Vagina (tissue), 2 donors: ENCODE data around the gene LRRC27. TPM values are rescaled to one million over a fixed set of nuclear protein-coding genes. Genes with fewer than 3 reads are reported as not detected.

Source experiments
- DNase-seq, 2 donors: peaks; one replicate each; pipeline ENCODE4 v3.0.0-alpha.2; 2017; ENCODE audit errors: extremely low spot score in 2 of 2
- H3K27ac ChIP-seq: fragments of 200-600 bp; sonication (generic); one replicate; pipeline ENCODE4 v1.5.1; 2019
- H3K27me3 ChIP-seq: fragments of 200-600 bp; sonication (generic); one replicate; pipeline ENCODE4 v1.5.1; 2019
- H3K36me3 ChIP-seq, 2 donors: fragments of 200-600 bp; sonication (generic); one replicate each; pipeline ENCODE4 v1.5.1; 2017 to 2019
- H3K4me1 ChIP-seq: fragments of 200-600 bp; sonication (generic); one replicate; pipeline ENCODE4 v1.5.1; 2019
- H3K4me3 ChIP-seq, 2 donors: fragments of 200-600 bp; sonication (generic); 1 replicate in 1 of 2; 2 replicates in 1 of 2; pipeline ENCODE4 v1.5.1; 2016 to 2019
- H3K9me3 ChIP-seq: fragments of 200-600 bp; sonication (generic); one replicate; pipeline ENCODE4 v1.5.1; 2019
- POLR2A ChIP-seq, 2 donors: fragments of 450-650 bp; IDR thresholded peaks; one replicate each; pipeline ENCODE4 v1.6.1; 2017; ENCODE audit warnings: antibody characterized with exemption in 2 of 2, mild to moderate bottlenecking in 2 of 2, moderate library complexity in 2 of 2
- POLR2AphosphoS5 ChIP-seq, 2 donors: sonication (generic); formaldehyde crosslinking; IDR thresholded peaks; one replicate each; pipeline ENCODE4 v1.9.0; 2017; ENCODE audit warnings: antibody characterized with exemption in 2 of 2, mild to moderate bottlenecking in 2 of 2, low read depth in 1 of 2; ENCODE audit not compliant: insufficient read depth in 1 of 2
- intact Hi-C: fragments of 100-400 bp; cut with DNase I; formaldehyde crosslinking; loops from one replicate; pipeline ENCODE4 v1.15.1; 2023
- total RNA-seq: library from RNA; depleted of rRNA; stranded (reverse); fragments of >200 nt; gene quantifications from one replicate; pipeline ENCODE4 v1.2.3, GENCODE V29; 2016
- TF ChIP-seq, protein P1 (sequence below), 3 experiments: fragments of 450-650 bp in 2 of 3; fragments of 200-600 bp in 1 of 3; sonication (generic) in 1 of 3; IDR thresholded peaks; one replicate each; pipeline ENCODE4 v1.5.1; 2017 to 2019; ENCODE audit warnings: antibody characterized with exemption in 3 of 3, mild to moderate bottlenecking in 2 of 3, moderate library complexity in 2 of 3

The LRRC27 gene
- total RNA-seq, 1 donor from 2014 or later, result 4.9 TPM

DNA sequence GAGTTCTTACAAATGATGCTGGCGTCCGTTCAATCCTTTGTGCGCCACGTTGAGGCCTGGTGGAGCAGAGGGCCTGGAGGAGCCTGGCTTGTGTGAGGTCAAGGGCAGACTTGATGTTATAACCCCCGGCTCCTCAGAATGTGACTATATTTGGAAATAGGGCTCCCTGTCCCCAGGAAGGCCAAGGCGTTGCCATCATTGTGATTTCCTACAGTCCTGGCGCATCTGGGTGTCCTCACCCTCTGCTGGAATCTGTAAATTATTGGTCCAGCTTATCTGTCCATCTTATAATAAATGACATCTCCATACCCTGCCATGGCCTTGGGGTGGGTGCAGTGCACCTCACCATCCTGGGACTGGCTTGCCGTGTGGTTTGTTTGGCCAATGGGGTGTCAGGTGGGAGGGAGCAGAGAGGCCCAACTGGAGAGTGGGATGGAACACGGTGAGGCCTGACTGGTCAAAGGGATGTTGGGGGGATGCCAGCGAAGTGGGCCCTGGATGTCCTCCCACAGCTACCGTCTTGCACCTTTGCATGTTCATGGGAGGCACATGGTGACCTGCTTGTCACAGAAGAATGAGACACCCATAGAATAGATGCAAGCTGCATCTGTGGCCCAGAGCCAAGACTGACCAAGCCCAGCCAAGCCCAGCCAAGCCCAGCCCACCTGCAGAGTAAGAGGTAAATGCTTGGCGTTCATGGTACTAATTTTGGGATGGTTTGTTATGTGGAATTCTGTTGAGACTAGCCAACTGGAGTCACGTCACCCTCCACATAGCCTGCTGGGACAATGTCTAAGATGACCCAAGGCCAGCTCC is 11.1 kb upstream of the LRRC27 start:
- Histone ChIP-seq H3K27me3 (no peaks in the 10 kb centered on the region), H3K36me3 (no peaks in the 10 kb centered on the region), H3K27ac (peak overlapping the region; percentile 35), H3K4me1 (peaks cover 12% of the 10 kb centered on the region), H3K9me3 (no peaks in the 10 kb centered on the region), H3K4me3 (no peak overlapping the region)
- TF ChIP-seq POLR2A (IDR thresholded peaks at IDR 0.05) (no peak), POLR2AphosphoS5 (IDR thresholded peaks at IDR 0.05; ENCODE audit: insufficient read depth in 1 of 2, low read depth in 1 of 2) (peak in 1 of 2 donors; percentile 5)
- TF ChIP-seq, protein P1, sequence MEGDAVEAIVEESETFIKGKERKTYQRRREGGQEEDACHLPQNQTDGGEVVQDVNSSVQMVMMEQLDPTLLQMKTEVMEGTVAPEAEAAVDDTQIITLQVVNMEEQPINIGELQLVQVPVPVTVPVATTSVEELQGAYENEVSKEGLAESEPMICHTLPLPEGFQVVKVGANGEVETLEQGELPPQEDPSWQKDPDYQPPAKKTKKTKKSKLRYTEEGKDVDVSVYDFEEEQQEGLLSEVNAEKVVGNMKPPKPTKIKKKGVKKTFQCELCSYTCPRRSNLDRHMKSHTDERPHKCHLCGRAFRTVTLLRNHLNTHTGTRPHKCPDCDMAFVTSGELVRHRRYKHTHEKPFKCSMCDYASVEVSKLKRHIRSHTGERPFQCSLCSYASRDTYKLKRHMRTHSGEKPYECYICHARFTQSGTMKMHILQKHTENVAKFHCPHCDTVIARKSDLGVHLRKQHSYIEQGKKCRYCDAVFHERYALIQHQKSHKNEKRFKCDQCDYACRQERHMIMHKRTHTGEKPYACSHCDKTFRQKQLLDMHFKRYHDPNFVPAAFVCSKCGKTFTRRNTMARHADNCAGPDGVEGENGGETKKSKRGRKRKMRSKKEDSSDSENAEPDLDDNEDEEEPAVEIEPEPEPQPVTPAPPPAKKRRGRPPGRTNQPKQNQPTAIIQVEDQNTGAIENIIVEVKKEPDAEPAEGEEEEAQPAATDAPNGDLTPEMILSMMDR (IDR thresholded peaks at IDR 0.05), result no peak
- intact Hi-C loops, result no loop called here
- no peak for DNase-seq

DNA sequence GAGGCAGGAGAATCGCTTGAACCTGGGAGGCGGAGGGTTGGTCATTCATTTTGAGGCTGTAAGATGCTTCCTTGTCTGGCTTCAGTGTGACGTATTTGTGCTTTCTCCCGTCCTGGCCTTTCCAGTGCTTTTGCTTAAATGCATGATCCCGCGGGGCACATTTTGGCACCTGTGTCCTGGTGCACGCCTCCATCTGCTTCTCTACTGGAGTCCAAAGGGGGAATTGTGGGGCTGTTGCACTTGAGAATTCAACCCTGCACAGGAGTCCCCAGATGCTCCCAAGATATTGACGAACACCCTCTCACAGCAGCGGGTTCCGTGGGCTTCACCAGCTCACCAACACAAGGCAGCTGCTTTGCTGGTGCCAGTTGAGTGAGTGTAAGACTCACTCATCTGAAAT is 10.3 kb upstream of the LRRC27 start:
- H3K27ac ChIP-seq, result no peak overlapping the region
- no peaks in the 10 kb centered on the region for H3K27me3 ChIP-seq
- no peak overlapping the region for H3K4me3 ChIP-seq
- H3K4me1 ChIP-seq, result peaks cover 12% of the 10 kb centered on the region
- no peak for DNase-seq
- intact Hi-C loops, result no loop called here
- H3K9me3 ChIP-seq, result no peaks in the 10 kb centered on the region
- TF ChIP-seq POLR2A (IDR thresholded peaks at IDR 0.05) (no peak), POLR2AphosphoS5 (IDR thresholded peaks at IDR 0.05; ENCODE audit: insufficient read depth in 1 of 2, low read depth in 1 of 2) (no peak)
- TF ChIP-seq, protein P1 (IDR thresholded peaks at IDR 0.05), result no peak
- H3K36me3 ChIP-seq, result no peaks in the 10 kb centered on the region

DNA sequence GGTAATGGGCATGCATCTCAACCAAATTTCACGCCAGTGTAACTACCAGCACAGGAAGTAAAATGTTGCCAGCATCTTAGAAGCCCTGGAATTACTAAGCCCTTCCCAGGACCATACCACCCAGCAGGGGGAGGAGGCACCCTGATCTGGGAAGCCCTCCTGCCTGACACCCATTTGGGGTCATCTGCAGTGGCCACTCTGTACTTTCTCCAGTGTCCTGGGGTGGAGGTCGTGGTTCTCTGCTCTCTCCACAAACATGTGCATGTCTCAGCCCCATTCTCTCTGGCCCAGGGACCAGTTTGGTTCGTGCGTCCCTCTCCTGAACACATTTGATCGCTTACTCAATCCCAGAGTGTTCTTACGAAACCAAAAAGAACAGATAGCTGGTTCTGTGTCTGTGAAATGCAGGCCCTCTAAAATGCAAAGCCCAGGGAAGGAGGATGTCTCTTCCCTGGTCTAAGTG is 9.4 kb upstream of the LRRC27 start:
- intact Hi-C loops, result no loop called here
- no peak overlapping the region for H3K4me3 ChIP-seq
- H3K4me1 ChIP-seq, result peaks cover 19% of the 10 kb centered on the region
- TF ChIP-seq POLR2A (IDR thresholded peaks at IDR 0.05) (no peak), POLR2AphosphoS5 (IDR thresholded peaks at IDR 0.05; ENCODE audit: insufficient read depth in 1 of 2, low read depth in 1 of 2) (peak in 1 of 2 donors; percentile 21)
- TF ChIP-seq, protein P1 (IDR thresholded peaks at IDR 0.05), result no peak
- H3K36me3 ChIP-seq, result no peaks in the 10 kb centered on the region
- DNase-seq, result no peak
- H3K27ac ChIP-seq, result peak overlapping the region; percentile 53
- no peaks in the 10 kb centered on the region for H3K27me3 ChIP-seq
- no peaks in the 10 kb centered on the region for H3K9me3 ChIP-seq

DNA sequence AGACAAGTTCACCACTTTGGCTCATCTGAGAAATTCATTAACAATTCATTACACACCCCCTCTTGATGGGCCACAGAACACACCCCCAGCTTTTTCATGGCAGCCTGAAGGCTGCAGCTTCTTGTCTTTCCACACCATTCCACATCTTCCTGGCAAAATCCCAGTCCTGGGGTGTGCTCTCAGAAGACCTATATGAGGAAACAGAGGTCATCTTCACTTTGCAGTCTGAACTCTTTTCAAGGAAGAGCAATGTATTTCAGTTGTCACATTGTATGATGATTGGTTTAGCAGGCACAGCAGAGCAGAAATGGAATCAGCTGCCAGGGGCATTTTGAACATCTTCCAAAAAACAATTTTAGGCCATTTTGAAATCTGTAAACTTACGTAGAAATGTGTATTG is 7.8 kb upstream of the LRRC27 start:
- intact Hi-C loops, result no loop called here
- no peak overlapping the region for H3K27ac ChIP-seq

More for the DNA sequence above, 7.8 kb upstream of the LRRC27 start:
- no peak for DNase-seq
- no peaks in the 10 kb centered on the region for H3K9me3 ChIP-seq
- peaks cover 29% of the 10 kb centered on the region for H3K4me1 ChIP-seq
- H3K36me3 ChIP-seq, result no peaks in the 10 kb centered on the region
- no peaks in the 10 kb centered on the region for H3K27me3 ChIP-seq
- no peak overlapping the region for H3K4me3 ChIP-seq
- TF ChIP-seq, protein P1 (IDR thresholded peaks at IDR 0.05), result no peak
- TF ChIP-seq POLR2A (IDR thresholded peaks at IDR 0.05) (no peak), POLR2AphosphoS5 (IDR thresholded peaks at IDR 0.05; ENCODE audit: insufficient read depth in 1 of 2, low read depth in 1 of 2) (no peak)
